NK-92 treated with Interleukin-12 subunit alpha and Interleukin-12 subunit beta, amount 100 ng/mL, for 24 hours (cell line): ENCODE measurements around the gene SLC8A1.

Source experiments
- DNase-seq: peaks from one replicate; lab custom pipeline; 2025; lab: John Stamatoyannopoulos, UW

The SLC8A1 gene

DNA sequence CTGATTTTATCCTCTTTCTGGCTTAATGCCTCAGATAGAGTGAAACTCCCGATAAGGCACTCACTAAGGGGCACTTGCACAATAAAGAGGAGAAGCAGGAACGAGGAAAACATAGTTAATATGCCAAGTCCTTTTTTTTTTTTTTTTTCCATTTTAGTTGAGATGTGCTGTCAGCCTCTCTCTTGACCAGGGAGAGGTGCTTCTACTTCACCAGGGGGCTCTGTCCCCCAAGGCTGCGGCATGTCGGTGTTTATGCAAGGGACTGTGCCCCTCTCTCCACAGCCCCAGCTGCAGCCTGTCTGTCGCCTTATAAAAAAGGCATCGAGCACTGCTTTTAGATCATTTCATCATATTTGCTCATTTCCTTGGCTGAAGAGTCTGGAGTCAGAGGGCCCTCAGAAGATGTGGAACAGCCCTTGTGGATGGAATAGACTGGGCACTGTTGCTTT, 178.1 kb downstream of the SLC8A1 start:
- no peak for DNase-seq

GRCh38 chr2:40271094-40271493, 180.8 kb downstream of the SLC8A1 start:
- DNase-seq = no peak

DNA sequence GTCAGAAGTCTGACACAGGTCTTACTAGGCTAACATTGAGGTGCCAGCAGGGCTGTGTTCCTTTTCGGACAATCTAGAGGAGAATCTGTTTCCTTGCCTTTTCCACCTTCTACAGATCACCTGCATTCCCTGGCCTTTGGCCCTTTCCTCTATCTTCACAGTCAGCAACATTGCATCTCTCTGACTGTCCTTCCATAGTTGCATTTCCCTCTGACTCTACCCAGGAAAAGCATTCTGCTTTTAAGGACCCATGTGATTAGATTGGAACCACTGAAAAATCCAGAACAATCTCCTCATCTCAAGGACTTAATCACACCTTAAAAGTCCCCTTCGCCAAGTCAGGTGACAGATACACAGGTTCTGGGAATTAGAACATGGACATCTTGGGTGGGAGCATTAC, 181.5 kb downstream of the SLC8A1 start:
- DNase-seq = no peak

DNA sequence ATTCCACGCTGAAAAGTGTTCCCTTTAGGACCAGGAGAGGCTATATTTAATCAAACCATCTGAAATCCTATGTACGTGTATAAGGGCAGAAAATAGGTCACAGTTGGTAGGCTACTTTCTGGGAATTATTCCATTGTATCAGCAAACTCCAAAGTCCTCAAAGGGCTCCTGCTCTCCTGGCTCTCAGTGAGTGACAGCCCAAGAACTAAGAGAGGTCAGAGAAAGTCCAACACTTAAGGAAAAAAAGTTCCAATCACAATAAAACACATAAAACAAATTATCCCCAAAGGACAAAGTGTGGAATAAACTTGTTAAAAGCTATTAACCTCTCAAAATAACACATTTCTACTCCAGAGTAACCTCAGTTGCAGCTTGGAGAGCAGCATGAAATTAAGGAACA, 183.3 kb downstream of the SLC8A1 start:
- no peak for DNase-seq

- DNase-seq = no peak
Measured at GRCh38 chr2:40266201-40266600, 185.7 kb downstream of the SLC8A1 start.

DNA sequence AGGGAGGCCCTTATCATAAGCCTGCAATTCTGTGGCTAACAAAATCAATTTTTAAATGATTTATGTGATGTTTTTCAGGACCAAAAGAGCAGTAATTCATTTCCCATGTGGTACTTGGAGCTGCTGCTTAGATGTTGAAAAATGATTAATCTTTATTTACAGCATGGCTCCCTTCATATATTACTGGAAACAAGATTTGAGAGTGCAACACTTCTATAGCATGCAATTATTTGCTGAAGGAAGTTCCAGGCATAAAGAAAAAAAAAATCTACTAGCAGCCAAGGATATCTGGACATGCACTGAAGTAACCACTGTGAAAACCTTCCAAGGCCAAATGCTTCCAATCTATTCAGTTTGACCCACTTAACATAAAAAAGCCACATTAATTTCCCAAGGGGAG, 186.3 kb downstream of the SLC8A1 start:
- DNase-seq = no peak

DNA sequence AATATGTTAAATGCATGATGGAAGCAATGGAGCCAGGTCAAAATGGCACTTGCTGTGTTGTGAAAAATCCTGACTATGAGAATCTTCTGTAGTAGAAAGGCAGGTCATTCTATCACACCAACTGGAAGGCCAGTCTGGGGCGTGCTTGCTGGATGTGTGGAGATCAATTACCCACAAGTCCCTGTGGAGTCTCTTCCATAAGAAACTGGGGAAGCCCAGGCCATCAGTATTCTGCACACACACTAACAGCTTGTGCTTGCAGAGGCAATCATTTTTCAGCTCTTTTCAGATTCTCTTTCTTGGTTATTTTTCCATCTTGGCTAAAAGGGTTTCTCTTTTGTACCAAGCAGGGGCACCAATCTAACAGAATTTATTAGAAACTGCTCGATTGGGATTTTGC, 190.8 kb downstream of the SLC8A1 start:
- no peak for DNase-seq

DNA sequence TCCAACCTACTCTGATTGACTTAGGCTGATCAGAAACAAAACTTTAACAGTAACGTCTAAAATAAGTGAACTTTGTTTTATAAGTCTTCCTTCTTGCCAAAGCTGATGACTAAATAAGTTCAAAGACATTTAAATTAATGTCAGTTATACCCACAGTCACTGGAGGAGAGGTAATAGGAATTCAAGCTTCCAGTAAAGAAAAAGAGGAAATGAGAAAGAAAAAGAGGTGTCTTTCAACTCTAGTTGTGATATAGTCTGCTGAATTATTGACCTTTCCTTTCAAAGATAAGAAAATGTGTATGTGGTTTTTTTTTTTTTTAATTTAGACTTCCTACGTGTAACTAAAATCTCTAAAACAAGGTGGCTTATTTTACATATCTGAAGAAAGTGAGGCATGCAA, 191.5 kb downstream of the SLC8A1 start:
- no peak for DNase-seq

GRCh38 chr2:40259900-40260299, 192.0 kb downstream of the SLC8A1 start:
- no peak for DNase-seq

DNA sequence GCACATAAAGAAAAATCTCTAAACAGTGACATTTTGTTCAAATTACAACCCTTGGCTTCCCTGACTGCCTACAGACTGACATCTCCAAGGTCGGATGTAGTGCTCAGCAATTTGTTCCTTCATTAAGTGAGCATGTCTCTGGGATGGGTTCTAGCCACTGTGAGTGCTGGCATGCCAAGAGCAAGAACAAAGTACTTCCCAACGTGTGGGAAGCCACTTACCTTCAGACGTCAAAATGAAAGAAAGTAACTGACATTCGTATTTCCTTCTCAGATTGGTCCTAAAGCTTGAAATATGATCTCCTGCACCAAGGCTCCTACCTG, 193.8 kb downstream of the SLC8A1 start:
- DNase-seq = no peak

GRCh38 chr2:40257340-40258134, 194.4 kb downstream of the SLC8A1 start:
- DNase-seq = no peak

DNA sequence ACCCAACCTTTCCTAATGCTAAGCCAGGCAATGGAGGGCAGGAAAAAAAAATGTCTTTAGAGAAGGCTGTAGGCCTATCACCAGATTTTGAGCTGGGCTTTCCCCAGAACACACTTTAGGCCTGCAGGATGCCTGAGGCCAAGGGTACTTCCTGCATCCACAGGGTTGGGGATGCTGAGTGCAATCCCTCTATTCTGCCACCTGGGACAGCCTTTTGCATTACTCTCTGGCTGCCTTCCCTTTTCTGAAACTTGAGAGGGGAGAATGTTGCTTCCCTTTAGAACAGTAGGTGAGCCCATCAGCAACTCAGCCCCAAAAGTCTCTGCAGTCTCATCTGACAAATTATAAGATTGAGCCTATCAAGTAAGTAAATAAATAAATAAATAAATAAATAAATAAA, 195.2 kb downstream of the SLC8A1 start:
- DNase-seq = no peak

GRCh38 chr2:40256008-40256407, 195.9 kb downstream of the SLC8A1 start:
- no peak for DNase-seq

DNA sequence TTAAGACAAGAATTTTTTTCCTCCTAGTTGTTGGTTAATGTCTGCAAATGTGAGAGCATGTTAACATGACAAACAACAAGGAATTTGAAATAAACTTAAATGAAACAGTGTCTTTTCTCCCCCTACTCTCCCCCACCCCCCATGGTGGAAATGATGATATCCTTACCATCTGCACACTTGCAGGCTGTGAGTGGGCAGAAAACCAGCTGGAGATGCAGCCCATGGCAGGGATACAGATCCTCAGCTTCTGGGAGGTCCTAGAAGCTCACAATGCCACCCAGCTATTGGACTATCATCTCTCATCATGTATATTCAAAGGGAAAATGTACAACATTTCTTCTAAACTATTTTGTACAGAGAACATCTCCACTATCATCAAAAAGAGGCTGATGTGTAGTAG, 196.8 kb downstream of the SLC8A1 start:
- DNase-seq = no peak

DNA sequence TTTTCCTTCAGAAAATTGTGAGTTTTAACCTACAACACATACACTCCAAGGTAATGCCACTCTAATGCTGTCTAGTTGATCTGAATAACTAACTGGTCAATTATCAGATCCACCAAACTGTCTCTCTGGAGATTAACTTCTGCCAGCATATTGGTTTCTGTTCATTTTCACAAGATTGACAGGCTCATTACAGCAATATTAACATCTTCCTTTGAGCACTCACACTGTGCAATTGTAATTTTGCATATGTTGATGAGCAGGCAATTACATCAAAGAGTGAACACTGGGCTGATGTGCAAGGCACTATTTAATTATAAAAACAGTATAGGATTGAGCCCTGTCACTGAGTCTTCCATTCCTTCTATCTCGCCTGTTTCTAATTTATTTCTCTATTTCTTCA, 197.3 kb downstream of the SLC8A1 start:
- DNase-seq = no peak

DNA sequence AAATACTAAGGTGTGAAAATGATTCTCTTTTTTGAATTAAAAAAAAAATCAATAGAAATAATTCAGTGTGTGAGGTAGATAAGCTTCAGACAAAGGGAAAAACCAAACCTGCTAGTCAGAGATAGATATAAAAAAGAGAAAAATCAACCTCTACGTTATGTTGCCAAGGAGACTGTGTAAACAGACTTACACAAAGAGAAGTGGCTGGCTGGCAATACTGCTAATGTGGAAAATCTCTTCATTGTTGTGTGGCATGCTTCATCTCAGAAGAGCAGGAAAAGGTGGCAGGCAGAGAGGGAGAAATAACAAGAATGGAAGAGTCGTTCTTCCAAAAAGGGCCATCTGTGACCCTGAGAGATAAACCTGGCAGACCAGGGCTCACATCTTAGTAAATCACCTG, 200.8 kb downstream of the SLC8A1 start:
- DNase-seq = no peak

DNA sequence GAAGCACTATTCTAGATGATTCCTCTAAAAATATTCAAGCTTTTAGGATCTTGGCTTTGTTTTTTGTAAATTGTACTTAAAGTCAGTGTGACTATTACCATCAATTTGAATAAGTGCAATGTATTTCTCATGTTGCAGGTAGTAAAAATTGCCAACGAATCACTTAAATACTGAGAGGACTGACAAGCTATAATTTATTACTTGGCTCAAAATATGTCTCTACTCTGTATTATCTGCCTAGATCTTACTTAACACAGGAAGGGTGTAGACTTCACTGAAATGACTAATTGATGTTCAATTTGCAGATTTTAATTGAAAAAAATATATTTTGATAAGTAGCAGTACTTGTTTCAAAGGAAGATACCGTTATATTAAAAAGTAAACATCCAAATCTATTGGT, 202.3 kb downstream of the SLC8A1 start:
- DNase-seq = no peak

- DNase-seq = no peak
Measured at GRCh38 chr2:40248294-40248693, 203.6 kb downstream of the SLC8A1 start.

DNA sequence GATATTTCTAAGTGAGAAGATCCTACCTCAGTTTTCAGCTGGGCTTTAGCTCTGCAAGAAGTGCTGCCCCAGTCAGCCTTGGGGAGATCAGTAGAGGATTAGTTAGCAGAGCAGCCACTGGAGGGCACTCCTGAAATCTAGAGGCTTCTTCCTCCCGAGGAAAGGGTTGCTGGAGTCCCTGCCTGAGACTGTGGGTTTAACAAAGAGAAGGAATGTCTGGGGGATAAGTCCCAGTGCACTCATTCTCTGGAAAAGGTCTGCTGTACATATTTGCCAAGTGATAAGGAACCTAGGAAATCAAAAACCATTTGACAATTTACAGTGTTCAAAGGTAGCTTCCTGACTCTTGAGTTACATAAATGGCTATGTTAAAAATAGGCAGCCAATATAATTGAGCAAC, 207.2 kb downstream of the SLC8A1 start:
- no peak for DNase-seq

DNA sequence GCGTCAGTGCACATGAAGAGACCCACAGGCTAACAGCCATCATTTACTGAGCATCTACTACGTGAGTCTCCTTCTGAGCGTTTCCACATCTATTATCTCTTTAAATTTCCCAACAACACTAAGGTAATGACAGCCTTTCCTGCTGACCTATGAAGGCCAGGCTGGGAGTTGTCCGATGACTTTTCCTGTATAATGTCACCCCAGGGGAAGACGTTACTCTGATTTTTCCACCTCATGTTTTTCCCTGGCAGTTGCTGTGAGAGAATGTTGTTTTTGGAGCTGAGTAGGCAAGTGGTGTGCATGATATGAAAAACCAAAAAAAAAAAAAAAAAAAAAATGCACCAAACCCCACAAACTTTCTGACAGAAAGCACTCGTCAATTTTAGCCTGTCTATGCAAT, 207.6 kb downstream of the SLC8A1 start:
- DNase-seq = no peak

GRCh38 chr2:40243581-40244187, 208.2 kb downstream of the SLC8A1 start:
- DNase-seq = no peak

DNA sequence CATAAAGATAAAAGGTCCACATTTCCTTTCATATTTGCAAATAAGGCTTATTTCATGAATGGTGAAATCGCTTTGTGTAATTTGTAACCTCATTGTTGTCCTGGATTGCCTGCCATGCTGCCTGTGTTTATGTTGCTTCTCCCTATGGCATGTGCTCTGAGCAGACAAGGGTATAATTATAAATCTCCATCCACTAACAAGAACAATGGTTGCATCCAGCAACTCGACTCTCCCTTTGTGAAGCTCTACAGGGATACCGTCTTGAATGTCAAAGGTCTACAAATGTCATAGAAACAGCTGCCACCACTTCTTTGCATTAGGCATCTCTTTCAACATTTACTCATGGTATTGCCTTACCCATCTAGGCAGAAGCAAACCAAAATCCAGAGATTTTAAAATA, 209.6 kb downstream of the SLC8A1 start:
- no peak for DNase-seq

DNA sequence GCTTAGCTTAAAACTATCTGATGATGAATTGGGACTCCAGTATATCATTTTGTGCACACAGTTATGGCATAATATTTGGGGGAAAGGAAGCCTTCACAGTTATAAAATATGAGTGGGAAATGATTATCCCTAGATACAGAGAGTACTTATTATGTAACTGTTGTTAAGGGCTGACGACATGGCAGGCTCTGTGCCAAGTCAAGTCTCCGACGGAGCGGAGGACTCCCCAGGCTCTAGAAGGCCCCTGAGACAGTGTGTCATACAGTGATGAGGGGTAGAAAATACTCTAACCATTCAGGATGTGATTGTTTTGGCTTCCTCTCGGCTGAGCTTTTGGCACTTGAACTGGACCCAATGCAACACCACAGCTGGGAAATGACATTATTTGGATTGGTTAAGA, 211.8 kb downstream of the SLC8A1 start:
- no peak for DNase-seq
